ENCODE data around the gene TMEM63B.
"Not testable (repeated sequence)": the region's sequence is repeated elsewhere in the genome, so short reads cannot be mapped to it uniquely, and the experiment has no call there.

TMEM63B gene

GRCh38 chr6:44194326-44194725 lies 67.0 kb downstream of the TMEM63B start:
- TF ChIP-seq, protein P1, sequence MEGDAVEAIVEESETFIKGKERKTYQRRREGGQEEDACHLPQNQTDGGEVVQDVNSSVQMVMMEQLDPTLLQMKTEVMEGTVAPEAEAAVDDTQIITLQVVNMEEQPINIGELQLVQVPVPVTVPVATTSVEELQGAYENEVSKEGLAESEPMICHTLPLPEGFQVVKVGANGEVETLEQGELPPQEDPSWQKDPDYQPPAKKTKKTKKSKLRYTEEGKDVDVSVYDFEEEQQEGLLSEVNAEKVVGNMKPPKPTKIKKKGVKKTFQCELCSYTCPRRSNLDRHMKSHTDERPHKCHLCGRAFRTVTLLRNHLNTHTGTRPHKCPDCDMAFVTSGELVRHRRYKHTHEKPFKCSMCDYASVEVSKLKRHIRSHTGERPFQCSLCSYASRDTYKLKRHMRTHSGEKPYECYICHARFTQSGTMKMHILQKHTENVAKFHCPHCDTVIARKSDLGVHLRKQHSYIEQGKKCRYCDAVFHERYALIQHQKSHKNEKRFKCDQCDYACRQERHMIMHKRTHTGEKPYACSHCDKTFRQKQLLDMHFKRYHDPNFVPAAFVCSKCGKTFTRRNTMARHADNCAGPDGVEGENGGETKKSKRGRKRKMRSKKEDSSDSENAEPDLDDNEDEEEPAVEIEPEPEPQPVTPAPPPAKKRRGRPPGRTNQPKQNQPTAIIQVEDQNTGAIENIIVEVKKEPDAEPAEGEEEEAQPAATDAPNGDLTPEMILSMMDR (conservative IDR thresholded peaks at IDR 0.05): no peak
- no peak for TF ChIP-seq ZFX (IDR thresholded peaks at IDR 0.05)
- H3K27ac ChIP-seq: no peak overlapping the region

DNA sequence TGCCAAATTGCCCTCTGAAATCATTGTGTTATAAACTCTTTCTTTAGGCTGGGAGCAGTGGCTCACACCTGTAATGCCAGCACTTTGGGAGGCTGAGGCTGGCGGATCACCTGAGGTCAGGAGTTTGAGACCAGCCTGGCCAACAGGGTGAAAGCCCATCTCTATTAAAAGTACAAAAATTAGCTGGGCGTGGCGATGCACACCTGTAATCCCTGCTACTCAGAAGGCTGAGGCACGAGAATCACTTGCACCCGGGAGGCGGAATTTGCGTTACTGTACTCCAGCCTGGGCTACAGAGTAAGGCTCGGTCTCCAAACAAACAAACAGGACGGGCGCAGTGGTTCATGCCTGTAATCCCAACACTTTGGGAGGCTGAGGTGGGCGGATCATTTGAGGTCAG lies 69.0 kb downstream of the TMEM63B start:
- not testable (repeated sequence) for H3K27ac ChIP-seq

DNA sequence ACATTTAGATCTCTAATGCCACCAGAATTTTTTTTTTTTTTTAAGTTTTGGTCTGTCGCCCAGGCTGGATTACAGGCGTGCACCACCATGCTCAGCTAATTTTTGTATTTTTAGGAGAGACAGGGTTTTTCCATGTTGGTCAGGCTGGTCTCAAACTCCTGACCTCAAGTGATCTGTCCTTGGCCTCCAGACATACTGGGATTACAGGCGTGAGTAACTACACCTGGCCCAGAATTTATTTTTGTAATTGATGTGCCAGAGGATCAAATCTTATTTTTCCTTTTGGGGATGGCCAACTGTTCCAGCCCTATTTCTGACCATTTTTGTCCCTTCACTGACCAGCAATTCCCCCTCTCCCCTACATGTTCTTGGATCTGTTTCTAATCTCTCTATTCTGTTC lies 71.3 kb downstream of the TMEM63B start:
- no peak for TF ChIP-seq ZFX (IDR thresholded peaks at IDR 0.05)
- TF ChIP-seq, protein P1 (conservative IDR thresholded peaks at IDR 0.05): no peak
- no peak overlapping the region for H3K27ac ChIP-seq

DNA sequence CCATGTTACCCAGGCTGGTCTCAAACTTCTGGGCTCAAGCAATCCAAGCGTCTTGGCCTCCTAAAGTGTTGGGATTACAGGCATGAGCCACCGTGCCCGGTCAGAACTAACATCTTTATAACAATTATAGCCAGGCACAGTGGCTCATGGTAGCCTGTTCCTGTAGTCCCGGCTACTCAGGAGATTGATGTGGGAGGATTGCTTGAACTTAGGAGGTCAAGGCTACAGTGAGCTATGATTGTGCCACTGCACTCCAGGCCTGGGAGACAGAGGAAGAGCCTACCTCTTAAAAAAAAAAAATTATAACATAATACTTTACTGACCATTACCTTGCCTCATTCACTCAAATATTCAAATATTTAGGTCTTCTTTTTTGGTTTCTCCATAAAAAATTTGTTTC lies 72.5 kb downstream of the TMEM63B start:
- H3K27ac ChIP-seq: no peak overlapping the region
- TF ChIP-seq, protein P1 (conservative IDR thresholded peaks at IDR 0.05): no peak
- no peak for TF ChIP-seq ZFX (IDR thresholded peaks at IDR 0.05)

GRCh38 chr6:44201200-44201599 lies 73.8 kb downstream of the TMEM63B start:
- TF ChIP-seq ZFX (IDR thresholded peaks at IDR 0.05): no peak
- TF ChIP-seq, protein P1 (conservative IDR thresholded peaks at IDR 0.05): no peak
- no peak overlapping the region for H3K27ac ChIP-seq

DNA sequence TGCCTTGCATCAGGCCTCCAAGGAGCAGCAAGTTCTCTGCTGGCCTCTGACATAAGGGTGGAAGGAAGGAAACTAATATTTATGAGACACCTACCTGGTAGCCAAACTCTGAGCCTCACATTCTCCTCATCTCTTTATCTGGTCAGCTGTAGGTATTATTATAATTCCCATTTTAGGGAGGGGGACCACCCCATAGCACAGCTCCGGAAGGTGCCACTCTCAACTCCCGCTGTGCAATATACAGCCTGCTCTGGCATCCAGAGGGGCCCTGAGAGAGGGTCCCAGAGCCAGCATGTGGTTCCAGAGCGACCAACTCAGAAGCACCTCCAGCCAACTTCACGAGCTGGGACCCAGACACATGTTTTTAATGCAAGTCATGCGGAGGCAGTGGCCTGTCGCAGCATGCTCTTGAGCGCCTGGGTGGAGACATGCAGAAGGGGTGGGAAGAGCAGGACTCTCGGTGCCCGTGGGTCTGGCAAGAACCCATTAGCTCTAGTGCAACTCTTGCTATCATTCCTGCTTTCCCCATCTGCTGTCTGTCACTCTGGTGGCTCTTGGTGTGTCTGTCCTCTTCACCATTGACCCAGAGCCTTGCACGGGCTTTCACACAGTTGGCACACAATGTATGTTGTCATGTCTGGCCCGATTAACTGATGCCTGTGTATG lies 74.4 kb downstream of the TMEM63B start:
- no peak for TF ChIP-seq ZFX (IDR thresholded peaks at IDR 0.05)
- TF ChIP-seq, protein P1 (conservative IDR thresholded peaks at IDR 0.05): no peak
- H3K27ac ChIP-seq: no peak overlapping the region

- TF ChIP-seq ZFX (IDR thresholded peaks at IDR 0.05): no peak
- TF ChIP-seq, protein P1 (conservative IDR thresholded peaks at IDR 0.05): no peak
- H3K27ac ChIP-seq: no peak overlapping the region
Measured at GRCh38 chr6:44202332-44202971, 75.1 kb downstream of the TMEM63B start.
